ENCODE results near the gene UBE2E2. TPM values are rescaled to one million over a fixed set of nuclear protein-coding genes. Genes with fewer than 3 reads are reported as not detected.

The UBE2E2 gene
- total RNA-seq, 2 donors from 2014 or later = 2.9 to 6.6 TPM

GRCh38 chr3:23474580-23475357, 271.6 kb downstream of the UBE2E2 start:
- Mint-ChIP-seq H3K9me3 (peaks cover 6% of the 10 kb centered on the region), H3K27me3 (no peaks in the 10 kb centered on the region), H3K27ac (no peak overlapping the region), H3K36me3 (ENCODE audit: low read depth) (no peaks in the 10 kb centered on the region), H3K4me1 (no peaks in the 10 kb centered on the region), H3K4me3 (no peak overlapping the region)
- ATAC-seq (replicated peaks) = no peak

- no peaks in the 10 kb centered on the region for H3K4me1 Mint-ChIP-seq
- H3K36me3 Mint-ChIP-seq (ENCODE audit: low read depth) = no peaks in the 10 kb centered on the region
- H3K27ac Mint-ChIP-seq = no peak overlapping the region
- ATAC-seq (replicated peaks) = no peak
- peaks cover 6% of the 10 kb centered on the region for H3K9me3 Mint-ChIP-seq
- H3K27me3 Mint-ChIP-seq = no peaks in the 10 kb centered on the region
- no peak overlapping the region for H3K4me3 Mint-ChIP-seq
These were observed 272.3 kb downstream of the UBE2E2 start for GRCh38 chr3:23475446-23475845.

- peaks cover 6% of the 10 kb centered on the region for H3K9me3 Mint-ChIP-seq
- no peaks in the 10 kb centered on the region for H3K4me1 Mint-ChIP-seq
- H3K27me3 Mint-ChIP-seq = no peaks in the 10 kb centered on the region
These were observed 275.9 kb downstream of the UBE2E2 start for GRCh38 chr3:23479026-23479425.

GRCh38 chr3:23479615-23480328, 276.6 kb downstream of the UBE2E2 start:
- peaks cover 6% of the 10 kb centered on the region for H3K9me3 Mint-ChIP-seq

More at GRCh38 chr3:23479026-23479425, 275.9 kb downstream of the UBE2E2 start:
- Mint-ChIP-seq H3K36me3 (ENCODE audit: low read depth) (no peaks in the 10 kb centered on the region), H3K27ac (no peak overlapping the region), H3K4me3 (no peak overlapping the region)
- ATAC-seq (replicated peaks) = no peak

GRCh38 chr3:23480329-23480714, 277.2 kb downstream of the UBE2E2 start:
- Mint-ChIP-seq H3K9me3 (peaks cover 6% of the 10 kb centered on the region), H3K4me1 (no peaks in the 10 kb centered on the region), H3K27ac (no peak overlapping the region), H3K4me3 (no peak overlapping the region), H3K27me3 (no peaks in the 10 kb centered on the region), H3K36me3 (ENCODE audit: low read depth) (no peaks in the 10 kb centered on the region)
- no peak for ATAC-seq (replicated peaks)

More at GRCh38 chr3:23479615-23480328, 276.6 kb downstream of the UBE2E2 start:
- H3K36me3 Mint-ChIP-seq (ENCODE audit: low read depth) = no peaks in the 10 kb centered on the region
- H3K27ac Mint-ChIP-seq = no peak overlapping the region
- H3K4me1 Mint-ChIP-seq = no peaks in the 10 kb centered on the region
- no peaks in the 10 kb centered on the region for H3K27me3 Mint-ChIP-seq
- ATAC-seq (replicated peaks) = no peak
- H3K4me3 Mint-ChIP-seq = no peak overlapping the region

GRCh38 chr3:23481011-23481615, 278.0 kb downstream of the UBE2E2 start:
- Mint-ChIP-seq H3K27ac (no peak overlapping the region), H3K9me3 (peaks cover 6% of the 10 kb centered on the region), H3K36me3 (ENCODE audit: low read depth) (no peaks in the 10 kb centered on the region), H3K4me1 (no peaks in the 10 kb centered on the region), H3K27me3 (no peaks in the 10 kb centered on the region), H3K4me3 (no peak overlapping the region)
- ATAC-seq (replicated peaks) = no peak

GRCh38 chr3:23481616-23482278, 278.6 kb downstream of the UBE2E2 start:
- Mint-ChIP-seq H3K27me3 (no peaks in the 10 kb centered on the region), H3K4me3 (no peak overlapping the region), H3K9me3 (peaks cover 6% of the 10 kb centered on the region), H3K4me1 (no peaks in the 10 kb centered on the region), H3K27ac (no peak overlapping the region), H3K36me3 (ENCODE audit: low read depth) (no peaks in the 10 kb centered on the region)
- no peak for ATAC-seq (replicated peaks)

- no peak overlapping the region for H3K27ac Mint-ChIP-seq
- no peak for ATAC-seq (replicated peaks)
- H3K9me3 Mint-ChIP-seq = no peaks in the 10 kb centered on the region
- H3K4me3 Mint-ChIP-seq = no peak overlapping the region
- H3K27me3 Mint-ChIP-seq = no peaks in the 10 kb centered on the region
- H3K4me1 Mint-ChIP-seq = no peaks in the 10 kb centered on the region
- H3K36me3 Mint-ChIP-seq (ENCODE audit: low read depth) = no peaks in the 10 kb centered on the region
These were observed 281.3 kb downstream of the UBE2E2 start for GRCh38 chr3:23484386-23484785.

- no peaks in the 10 kb centered on the region for H3K27me3 Mint-ChIP-seq
- no peak overlapping the region for H3K27ac Mint-ChIP-seq
- no peaks in the 10 kb centered on the region for H3K36me3 Mint-ChIP-seq (ENCODE audit: low read depth)
- no peaks in the 10 kb centered on the region for H3K4me1 Mint-ChIP-seq
- H3K4me3 Mint-ChIP-seq = no peak overlapping the region
- no peak for ATAC-seq (replicated peaks)
- no peaks in the 10 kb centered on the region for H3K9me3 Mint-ChIP-seq
These were observed 282.8 kb downstream of the UBE2E2 start for GRCh38 chr3:23485922-23486321.

GRCh38 chr3:23487015-23487414, 283.9 kb downstream of the UBE2E2 start:
- H3K4me3 Mint-ChIP-seq = no peak overlapping the region
- no peaks in the 10 kb centered on the region for H3K27me3 Mint-ChIP-seq
- ATAC-seq (replicated peaks) = no peak
- no peaks in the 10 kb centered on the region for H3K9me3 Mint-ChIP-seq
- H3K27ac Mint-ChIP-seq = no peak overlapping the region
- no peaks in the 10 kb centered on the region for H3K4me1 Mint-ChIP-seq
- no peaks in the 10 kb centered on the region for H3K36me3 Mint-ChIP-seq (ENCODE audit: low read depth)

- H3K9me3 Mint-ChIP-seq = no peaks in the 10 kb centered on the region
- no peak overlapping the region for H3K27ac Mint-ChIP-seq
- H3K27me3 Mint-ChIP-seq = no peaks in the 10 kb centered on the region
- H3K4me3 Mint-ChIP-seq = no peak overlapping the region
- no peak for ATAC-seq (replicated peaks)
- no peaks in the 10 kb centered on the region for H3K4me1 Mint-ChIP-seq
- H3K36me3 Mint-ChIP-seq (ENCODE audit: low read depth) = no peaks in the 10 kb centered on the region
These were observed 285.5 kb downstream of the UBE2E2 start for GRCh38 chr3:23488618-23489017.

GRCh38 chr3:23489300-23490158, 286.4 kb downstream of the UBE2E2 start:
- H3K9me3 Mint-ChIP-seq = no peaks in the 10 kb centered on the region
- no peak overlapping the region for H3K27ac Mint-ChIP-seq
- no peak overlapping the region for H3K4me3 Mint-ChIP-seq
- ATAC-seq (replicated peaks) = no peak
- no peaks in the 10 kb centered on the region for H3K27me3 Mint-ChIP-seq
- H3K4me1 Mint-ChIP-seq = no peaks in the 10 kb centered on the region
- H3K36me3 Mint-ChIP-seq (ENCODE audit: low read depth) = no peaks in the 10 kb centered on the region

GRCh38 chr3:23490459-23490858, 287.3 kb downstream of the UBE2E2 start:
- H3K27me3 Mint-ChIP-seq = no peaks in the 10 kb centered on the region
- H3K36me3 Mint-ChIP-seq (ENCODE audit: low read depth) = no peaks in the 10 kb centered on the region
- no peak overlapping the region for H3K27ac Mint-ChIP-seq
- no peak for ATAC-seq (replicated peaks)
- no peaks in the 10 kb centered on the region for H3K4me1 Mint-ChIP-seq
- no peak overlapping the region for H3K4me3 Mint-ChIP-seq
- H3K9me3 Mint-ChIP-seq = no peaks in the 10 kb centered on the region

- no peak for ATAC-seq (replicated peaks)
- Mint-ChIP-seq H3K36me3 (ENCODE audit: low read depth) (no peaks in the 10 kb centered on the region), H3K9me3 (no peaks in the 10 kb centered on the region), H3K27me3 (peaks cover under 1% of the 10 kb centered on the region), H3K4me1 (no peaks in the 10 kb centered on the region), H3K27ac (no peak overlapping the region), H3K4me3 (no peak overlapping the region)
These were observed 288.9 kb downstream of the UBE2E2 start for GRCh38 chr3:23492057-23492456.
